ENCODE data around the gene COL5A1.

- TF ChIP-seq POLR2A (IDR thresholded peaks at IDR 0.05) (no peak), CTCF (IDR thresholded peaks at IDR 0.05) (no peak)
Observed at GRCh38 chr9:134655586-134656333, 14.2 kb downstream of the COL5A1 start.

Data from heart left ventricle (tissue), 13 donors.